ENCODE data around the gene FHIT.

FHIT gene

GRCh38 chr3:60383345-60383744 lies 867.9 kb downstream of the FHIT start:
- no peak for DNase-seq

DNA sequence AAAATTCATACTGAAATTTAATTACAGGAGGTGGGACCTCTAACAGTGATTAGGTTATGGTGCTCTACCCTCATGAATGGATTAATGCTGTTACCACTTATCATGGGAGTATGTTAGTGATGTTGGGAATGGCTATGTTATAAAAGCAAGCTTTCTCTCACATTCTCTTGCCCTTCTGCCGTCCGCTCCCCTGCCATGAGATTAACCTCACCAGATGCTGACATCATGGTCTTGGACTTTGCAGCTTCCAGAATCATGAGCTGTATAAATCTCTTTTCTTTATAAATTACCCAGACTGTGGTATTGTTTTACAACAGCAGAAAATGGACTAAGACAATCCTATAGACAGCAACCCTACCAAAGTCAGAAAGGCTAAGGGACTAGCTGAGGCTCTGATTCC lies 884.8 kb downstream of the FHIT start:
- no peak for DNase-seq

GRCh38 chr3:60365360-60365759 lies 885.9 kb downstream of the FHIT start:
- no peak for DNase-seq

DNA sequence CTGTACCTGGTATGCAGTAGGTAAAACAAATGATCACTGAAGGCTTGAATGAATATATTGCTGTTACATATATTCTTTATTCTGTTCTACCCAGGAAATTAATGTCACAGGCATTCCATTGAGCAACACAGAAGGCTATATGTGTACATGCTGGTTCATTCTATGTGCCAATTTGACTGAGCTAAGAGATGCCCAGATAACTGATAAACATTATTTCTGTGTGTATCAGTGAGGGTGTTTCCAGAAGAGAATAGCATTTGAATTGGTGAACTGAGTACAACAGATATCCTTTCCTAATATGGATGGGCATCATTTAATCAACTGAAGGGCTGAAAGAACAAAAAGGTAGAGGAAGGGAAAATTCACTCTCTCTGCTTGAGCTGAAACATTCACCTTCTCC lies 886.8 kb downstream of the FHIT start:
- no peak for DNase-seq

DNA sequence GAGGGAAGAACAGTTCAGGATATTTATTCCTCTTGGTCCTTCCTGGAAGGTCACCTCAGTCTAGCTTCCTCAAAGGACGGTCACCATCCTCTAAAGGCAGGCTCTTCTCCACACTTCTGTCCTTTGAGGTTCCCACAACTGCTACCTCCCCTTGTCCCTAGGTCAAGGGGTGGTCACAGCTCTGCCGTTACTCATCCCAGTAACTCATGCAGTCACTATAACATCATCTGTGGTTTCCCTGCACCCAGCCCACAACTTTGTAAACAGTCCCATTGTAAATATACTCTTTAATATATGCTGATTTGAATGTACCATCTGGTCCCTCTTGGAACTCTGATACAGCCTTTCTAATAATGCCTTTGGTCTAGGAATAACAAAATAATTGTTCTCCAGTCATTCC lies 887.4 kb downstream of the FHIT start:
- no peak for DNase-seq

DNA sequence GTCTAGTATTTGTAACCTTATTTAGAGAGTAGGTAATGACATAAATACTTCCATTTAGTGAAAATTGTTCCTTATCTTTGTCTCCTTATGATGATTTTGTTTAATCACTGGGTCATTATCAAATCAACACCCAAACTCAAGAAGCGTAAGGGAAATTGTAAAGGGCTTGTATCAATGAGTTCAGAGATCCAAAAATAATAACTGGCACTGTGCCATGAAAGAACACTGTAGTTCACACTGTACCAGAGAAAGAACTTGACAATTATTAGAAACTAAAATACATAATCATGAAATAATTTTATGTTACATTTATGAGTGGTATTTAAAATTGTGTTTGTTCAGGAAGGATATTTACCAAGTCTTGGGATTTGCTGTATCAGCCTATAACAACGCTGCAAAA lies 895.4 kb downstream of the FHIT start:
- no peak for DNase-seq

DNA sequence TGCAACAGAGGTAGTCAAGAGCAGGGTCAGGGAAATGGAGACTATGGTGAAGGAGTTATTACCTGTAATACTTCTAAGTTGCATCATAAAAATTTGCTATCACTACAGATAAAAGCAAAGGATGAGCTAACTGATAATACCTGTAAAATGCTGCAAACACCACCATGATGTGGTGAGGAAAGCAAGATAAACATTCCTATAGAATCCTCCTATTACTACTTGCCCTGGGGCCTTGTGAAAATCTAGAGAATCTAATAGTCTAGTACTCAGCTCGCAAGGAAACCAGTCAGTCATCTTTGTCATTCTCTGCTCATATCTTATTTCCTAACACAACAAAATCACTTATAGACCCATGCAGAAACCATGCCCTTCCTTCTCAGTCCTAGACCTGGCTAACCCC lies 899.8 kb downstream of the FHIT start:
- no peak for DNase-seq

DNA sequence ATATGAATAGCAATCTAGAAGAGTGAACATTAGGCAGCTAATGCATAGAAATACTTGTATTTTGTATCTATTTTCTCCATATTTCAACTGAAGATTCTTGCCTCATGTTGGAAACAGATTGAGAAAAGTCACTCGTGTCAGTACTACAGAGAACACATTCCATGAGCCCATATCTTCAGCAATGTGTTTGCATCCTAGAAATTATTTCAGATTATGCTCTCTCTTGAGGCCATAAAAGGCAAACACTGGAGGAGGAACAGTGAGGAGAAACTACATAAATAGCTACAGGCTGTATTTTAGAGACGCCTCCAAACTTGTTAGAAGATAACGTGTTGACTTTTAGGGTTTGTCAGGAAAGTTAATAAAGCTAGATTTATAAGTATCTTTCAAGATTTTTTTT lies 906.9 kb downstream of the FHIT start:
- no peak for DNase-seq

- no peak for DNase-seq
These were observed 907.4 kb downstream of the FHIT start for GRCh38 chr3:60343831-60344230.

DNA sequence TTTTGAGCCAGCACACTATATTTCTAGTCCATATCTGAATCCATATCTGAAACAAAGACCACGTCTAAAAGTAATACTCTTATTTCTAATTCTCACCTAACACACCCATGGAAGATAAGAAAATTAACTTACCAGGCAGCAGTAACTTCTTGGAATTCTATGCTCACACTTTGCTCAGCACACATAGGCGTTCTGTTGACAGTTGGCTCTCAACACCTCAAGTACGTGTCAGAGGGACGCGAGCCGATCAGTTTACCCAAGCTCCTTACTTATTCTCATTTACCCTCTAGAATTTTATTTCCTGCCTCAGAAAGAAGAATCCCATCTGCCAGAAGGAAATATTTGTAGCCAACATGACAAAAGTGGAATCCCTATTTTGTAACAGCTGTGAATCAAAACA lies 911.9 kb downstream of the FHIT start:
- DNase-seq = no peak

DNA sequence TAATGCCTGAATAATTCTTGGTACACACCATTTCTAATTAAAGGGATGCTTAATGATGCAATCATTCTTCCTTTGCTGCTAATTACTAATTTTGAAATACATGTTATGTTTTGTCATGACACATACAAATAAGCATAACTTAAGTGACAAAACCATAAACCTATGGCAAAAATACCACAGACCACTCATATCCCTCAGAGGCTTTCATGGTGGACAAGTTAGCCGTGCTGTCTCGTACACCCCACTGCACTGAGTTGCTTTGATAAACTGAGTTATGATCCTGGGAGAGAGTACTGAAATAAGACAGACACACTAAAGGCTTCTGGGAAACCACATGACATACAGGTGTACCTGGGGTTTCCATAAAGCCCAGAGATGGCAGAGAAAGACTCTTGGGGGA lies 913.8 kb downstream of the FHIT start:
- DNase-seq = no peak

DNA sequence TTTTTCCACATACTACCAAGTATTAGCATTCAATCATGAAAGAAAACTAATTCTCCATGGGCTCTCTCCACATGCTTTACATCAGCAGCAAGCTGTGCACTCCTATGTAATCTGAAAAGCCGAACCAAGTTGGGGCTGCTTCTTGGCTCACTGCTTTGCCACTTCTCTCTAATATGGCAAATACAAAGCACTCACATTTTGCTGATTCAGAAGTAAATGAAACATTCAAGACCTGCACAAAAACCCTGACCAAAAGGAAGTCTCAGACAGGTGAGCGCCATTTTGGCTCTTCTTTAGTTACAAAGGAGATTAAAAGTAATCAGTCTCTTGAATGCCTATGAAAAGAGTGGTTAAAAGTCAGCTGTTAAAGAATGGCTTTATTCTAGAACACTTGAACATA lies 915.2 kb downstream of the FHIT start:
- DNase-seq = no peak

DNA sequence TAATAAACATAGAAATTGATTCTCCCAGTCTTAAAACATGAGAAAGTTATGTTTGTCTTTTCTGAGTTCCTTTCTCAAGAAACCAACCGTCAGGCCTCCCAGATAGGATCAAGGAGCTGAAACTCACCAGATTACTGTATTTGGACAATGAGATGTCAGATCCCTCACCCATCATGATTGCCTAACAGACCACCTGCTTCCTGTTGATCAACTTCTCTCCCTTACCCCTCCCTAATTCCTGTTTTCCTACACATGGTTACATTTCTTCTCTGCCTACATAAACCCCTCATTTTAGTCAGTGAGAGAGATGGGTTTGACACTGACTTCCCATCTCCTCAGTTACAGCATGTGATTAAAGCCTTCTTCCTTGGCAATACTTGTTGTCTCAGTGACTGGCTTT lies 917.5 kb downstream of the FHIT start:
- peak; percentile 7 for DNase-seq

DNA sequence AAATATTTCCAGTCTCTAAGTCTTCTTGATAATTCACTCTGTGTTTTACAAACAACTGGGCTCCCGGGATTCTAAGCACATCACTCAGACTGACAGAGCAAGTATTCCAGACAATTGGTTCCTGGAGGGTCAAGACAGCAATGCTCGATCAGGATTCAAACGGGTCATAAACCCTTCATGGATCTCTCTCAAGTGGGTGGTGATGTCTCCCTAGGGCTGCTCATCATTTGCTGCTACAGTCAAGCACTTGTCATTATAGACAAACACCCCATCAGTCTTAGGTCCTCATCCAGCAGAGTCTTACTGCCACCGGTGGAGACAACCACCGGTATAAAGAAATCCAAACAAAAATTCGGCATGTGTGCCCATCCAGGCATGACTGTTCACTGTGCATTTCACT lies 921.1 kb downstream of the FHIT start:
- no peak for DNase-seq

- peak; percentile 45 for DNase-seq
These were observed 925.6 kb downstream of the FHIT start for GRCh38 chr3:60325610-60326170.

- DNase-seq = no peak
These were observed 927.6 kb downstream of the FHIT start for GRCh38 chr3:60323651-60324050.

GRCh38 chr3:60323180-60323579 lies 928.1 kb downstream of the FHIT start:
- no peak for DNase-seq

- no peak for DNase-seq
These were observed 928.9 kb downstream of the FHIT start for GRCh38 chr3:60322298-60322856.

GRCh38 chr3:60319179-60319858 lies 931.9 kb downstream of the FHIT start:
- no peak for DNase-seq

DNA sequence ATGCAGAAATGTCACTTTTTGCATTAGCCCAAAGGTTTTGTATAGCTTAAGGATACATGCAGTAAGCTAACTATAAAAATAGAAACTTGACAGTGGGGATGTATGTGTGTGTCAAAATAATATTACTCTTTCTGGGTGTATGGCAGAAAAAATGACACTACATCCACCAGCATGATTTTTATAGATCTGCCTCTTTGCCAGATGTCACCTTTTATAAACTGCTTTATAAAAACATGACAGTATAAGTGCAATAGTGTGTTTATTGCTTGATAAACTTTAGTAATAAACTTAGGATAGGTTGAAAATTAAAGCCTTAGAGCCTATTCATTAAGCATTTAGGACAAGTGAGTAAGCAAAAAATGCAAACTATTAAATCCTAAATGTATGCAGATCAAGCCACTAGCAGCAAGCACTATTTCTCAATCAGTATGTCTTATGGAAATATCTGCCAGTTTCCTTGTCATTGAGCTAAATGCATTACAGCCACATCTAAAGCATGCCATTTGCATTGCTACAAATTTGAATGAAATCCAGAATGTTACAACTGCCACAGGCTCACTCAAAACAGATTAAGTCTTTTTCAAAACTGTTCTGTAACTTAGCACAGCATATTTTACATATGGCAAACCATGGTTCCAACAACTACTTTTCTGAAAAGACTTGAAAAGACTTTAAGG lies 935.0 kb downstream of the FHIT start:
- no peak for DNase-seq

GRCh38 chr3:60313951-60314461 lies 937.2 kb downstream of the FHIT start:
- DNase-seq = no peak

DNA sequence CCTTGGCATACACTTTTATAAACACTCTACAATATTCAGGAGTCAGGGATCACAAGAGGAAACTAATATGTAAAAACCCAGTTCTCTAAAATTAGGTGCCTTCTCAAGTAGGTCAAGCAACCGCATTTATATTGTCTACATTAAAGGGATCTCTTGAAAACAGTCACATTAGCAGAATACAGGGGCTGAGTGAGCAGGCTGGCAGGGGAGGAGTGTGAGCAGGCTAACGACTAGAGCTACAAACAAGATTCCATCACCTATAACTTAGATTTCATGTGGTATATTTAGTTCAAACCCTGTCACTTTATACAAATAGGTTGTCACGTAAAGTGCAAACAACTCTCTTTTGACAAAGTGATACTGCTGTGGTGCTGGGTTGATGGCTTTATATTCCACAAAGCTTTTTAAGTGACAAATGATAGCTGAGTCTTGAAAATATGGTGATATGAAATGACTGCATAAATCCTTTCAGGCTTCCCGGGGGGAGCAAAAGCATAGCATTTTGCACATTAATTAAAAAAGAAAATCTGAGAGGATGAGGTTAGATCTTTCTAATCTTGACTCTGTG lies 937.9 kb downstream of the FHIT start:
- DNase-seq = no peak

DNA sequence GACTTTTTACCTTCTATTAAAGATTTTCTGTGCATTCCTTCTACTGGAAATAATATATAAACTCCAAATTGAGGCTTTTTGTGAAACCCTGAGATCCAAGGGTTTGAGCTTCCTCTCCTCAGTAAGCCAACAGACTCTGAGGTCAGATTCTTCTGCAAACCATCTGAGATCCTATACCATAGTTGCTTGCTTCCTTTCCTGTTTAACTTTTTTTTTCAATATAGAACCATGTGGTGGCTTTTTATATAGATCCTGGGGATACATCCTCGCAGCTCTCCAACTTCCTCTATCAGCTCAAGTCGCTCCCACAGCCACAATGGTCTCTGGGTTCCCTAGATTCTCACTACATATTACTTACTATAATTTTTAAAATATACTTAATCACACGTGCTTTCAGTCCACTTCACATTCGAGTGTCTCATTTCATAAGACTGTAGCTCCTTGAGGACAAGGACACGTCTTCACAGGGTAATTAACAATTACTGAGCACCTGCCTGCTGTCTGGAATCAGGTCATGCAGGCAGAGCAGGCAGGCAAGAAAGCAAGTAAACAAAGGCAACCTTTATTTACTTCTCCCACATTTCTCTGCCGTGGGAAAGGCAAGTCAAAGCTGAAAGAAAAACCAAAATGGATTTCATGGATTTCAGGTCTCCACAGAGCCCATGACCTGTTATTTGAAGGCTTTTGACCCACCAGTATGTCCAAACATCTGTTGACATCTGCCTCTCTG lies 941.5 kb downstream of the FHIT start:
- no peak for DNase-seq

Data from hematopoietic multipotent progenitor cell treated with erythropoietin and hydrocortisone succinate and interleukin-3 and kit ligand, for 8 days (in vitro differentiated cells).